Occipital lobe (tissue), 2 donors: ENCODE measurements around the gene CCDC152. TPM values are rescaled to one million over a fixed set of nuclear protein-coding genes. Genes with fewer than 3 reads are reported as not detected.
"Not testable (repeated sequence)": the region's sequence is repeated elsewhere in the genome, so short reads cannot be mapped to it uniquely, and the experiment has no call there.

ENCODE experiments used
- DNase-seq: peaks from one replicate; lab custom pipeline; 2025; lab: John Stamatoyannopoulos, UW
- total RNA-seq: library from RNA; depleted of rRNA; stranded (reverse); fragments of >200 nt; gene quantifications from one replicate; pipeline ENCODE4 v1.2.3, GENCODE V29; 2014

CCDC152 gene
- total RNA-seq, 1 donor from 2014 or later = 12.9 TPM

GRCh38 chr5:42844408-42844807 is 87.8 kb downstream of the CCDC152 start:
- DNase-seq = not testable (repeated sequence)

- no peak for DNase-seq
Measured at GRCh38 chr5:42848545-42848944, 91.9 kb downstream of the CCDC152 start.

GRCh38 chr5:42851481-42851880 is 94.9 kb downstream of the CCDC152 start:
- DNase-seq = no peak

Other genes starting within 250 kb of the CCDC152 start
- gene SELENOP, start 55.1 kb downstream of the CCDC152 start, total RNA-seq = 53.7 TPM